ENCODE results near the gene WAS.

WAS gene

DNA sequence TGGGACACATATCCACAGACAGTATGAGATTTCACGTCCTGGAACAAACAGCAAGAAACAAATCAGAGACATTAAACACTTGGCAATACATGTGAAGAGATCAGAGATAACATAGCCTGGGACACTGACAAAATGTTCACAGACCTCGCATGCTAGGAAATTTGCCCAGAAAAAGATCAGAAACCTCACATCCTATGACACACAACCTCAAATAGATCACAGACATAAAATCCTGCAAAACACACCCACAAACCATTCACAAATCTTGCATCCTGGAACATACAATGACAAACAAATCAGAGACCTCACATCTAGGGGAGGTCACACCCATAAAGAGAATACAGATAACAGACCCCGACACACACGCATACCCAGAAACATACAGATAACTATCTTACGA lies 31.0 kb downstream of the WAS start:
- TF ChIP-seq, protein P1, sequence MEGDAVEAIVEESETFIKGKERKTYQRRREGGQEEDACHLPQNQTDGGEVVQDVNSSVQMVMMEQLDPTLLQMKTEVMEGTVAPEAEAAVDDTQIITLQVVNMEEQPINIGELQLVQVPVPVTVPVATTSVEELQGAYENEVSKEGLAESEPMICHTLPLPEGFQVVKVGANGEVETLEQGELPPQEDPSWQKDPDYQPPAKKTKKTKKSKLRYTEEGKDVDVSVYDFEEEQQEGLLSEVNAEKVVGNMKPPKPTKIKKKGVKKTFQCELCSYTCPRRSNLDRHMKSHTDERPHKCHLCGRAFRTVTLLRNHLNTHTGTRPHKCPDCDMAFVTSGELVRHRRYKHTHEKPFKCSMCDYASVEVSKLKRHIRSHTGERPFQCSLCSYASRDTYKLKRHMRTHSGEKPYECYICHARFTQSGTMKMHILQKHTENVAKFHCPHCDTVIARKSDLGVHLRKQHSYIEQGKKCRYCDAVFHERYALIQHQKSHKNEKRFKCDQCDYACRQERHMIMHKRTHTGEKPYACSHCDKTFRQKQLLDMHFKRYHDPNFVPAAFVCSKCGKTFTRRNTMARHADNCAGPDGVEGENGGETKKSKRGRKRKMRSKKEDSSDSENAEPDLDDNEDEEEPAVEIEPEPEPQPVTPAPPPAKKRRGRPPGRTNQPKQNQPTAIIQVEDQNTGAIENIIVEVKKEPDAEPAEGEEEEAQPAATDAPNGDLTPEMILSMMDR (IDR thresholded peaks at IDR 0.05; ENCODE audit: borderline replicate concordance, insufficient read depth, low read depth, low read length): no peak
- H3K4me3 ChIP-seq (ENCODE audit: low read depth, low read length): no peak overlapping the region

DNA sequence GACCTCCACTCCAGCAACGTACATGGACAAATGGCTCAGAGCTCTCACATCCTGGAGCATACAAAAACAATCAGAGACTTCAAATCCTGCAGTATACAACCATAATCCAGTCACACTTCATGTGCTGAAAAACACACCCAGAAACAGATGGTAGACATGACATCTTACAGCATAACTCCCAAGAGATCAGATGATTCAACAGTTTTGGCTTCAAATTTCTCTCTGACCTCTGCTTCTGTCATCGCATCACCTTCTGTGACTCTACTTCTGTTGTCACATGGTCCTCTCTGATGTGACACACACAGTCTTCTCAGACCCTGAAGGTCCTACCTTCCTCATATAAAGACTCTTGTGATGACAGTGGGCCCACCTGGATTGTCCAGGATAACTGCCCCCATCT lies 31.5 kb downstream of the WAS start:
- H3K4me3 ChIP-seq (ENCODE audit: low read depth, low read length): no peak overlapping the region
- TF ChIP-seq, protein P1 (IDR thresholded peaks at IDR 0.05; ENCODE audit: borderline replicate concordance, insufficient read depth, low read depth, low read length): no peak

DNA sequence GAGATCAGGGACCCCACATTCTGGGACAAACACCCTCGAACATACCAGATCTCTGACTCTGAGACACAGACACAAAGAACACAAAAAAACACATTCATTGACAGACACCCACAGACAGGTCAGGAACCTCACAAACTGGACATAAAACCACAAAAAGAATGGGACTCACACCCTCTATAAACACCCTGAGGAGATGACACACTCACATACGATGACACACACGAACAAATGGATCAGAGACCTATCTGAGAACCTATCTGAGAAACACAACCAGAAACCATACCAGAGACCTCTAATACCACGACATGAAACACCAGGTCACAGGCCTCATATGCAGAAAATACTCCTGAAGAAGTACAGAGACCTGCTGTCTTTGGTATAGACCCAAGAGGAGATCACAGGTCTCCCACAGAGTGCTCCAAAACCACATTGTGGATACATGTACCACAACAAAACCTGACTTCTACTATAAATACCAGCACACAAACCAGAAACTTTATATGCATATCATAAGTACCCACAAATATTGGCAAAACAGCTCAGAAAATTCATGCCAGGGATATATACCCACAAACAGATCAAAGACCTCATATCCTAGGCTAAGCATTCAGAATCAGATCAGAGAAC lies 32.4 kb downstream of the WAS start:
- H3K4me3 ChIP-seq (ENCODE audit: low read depth, low read length): no peak overlapping the region
- TF ChIP-seq, protein P1 (IDR thresholded peaks at IDR 0.05; ENCODE audit: borderline replicate concordance, insufficient read depth, low read depth, low read length): no peak

DNA sequence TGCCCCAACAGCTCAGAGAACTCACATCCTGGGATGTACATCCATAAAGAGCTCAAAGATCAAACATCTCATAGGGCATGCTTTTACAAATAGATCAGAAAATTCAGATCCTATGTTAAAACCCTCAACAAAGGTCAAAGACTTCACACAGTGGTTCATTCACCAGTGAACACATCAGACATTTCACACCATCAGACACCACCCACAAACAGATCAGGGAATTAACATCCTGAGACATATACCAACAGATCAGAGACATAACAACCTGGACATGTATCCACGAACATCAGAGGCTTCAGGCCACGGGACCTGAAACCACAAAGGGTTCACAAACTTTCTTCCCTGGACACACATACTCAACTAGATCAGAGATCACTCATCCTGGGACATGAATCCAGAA lies 36.4 kb downstream of the WAS start:
- TF ChIP-seq, protein P1 (IDR thresholded peaks at IDR 0.05; ENCODE audit: borderline replicate concordance, insufficient read depth, low read depth, low read length): no peak
- H3K4me3 ChIP-seq (ENCODE audit: low read depth, low read length): no peak overlapping the region

DNA sequence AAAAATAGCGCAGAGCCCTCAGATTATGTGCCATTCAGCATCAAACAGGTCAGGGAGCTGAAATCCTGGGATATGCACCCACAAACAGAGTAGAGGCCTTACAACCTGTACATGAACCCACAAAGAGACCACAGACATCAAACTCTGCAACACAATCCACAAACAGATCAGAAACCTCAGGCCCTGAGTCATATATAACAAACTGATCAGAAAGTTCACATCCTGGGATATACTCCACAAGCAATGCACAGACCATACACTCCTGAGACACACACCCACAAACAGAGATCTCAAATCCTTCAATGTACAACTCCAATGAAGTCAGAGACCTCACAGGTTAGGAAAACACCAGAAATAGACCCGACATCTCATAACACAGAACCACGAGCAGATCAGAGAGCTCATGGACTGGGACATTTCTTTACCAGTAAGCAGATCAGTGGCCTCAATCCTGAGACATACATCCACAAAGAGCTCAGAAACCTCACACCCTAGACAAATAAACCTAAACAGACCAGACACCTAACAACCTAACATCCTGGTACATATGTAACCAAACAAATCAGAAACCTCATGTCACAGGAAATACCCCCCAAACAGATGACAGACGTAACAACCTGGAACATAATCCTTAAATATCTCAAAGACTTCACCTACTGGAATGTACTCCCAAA lies 37.1 kb downstream of the WAS start:
- TF ChIP-seq, protein P1 (IDR thresholded peaks at IDR 0.05; ENCODE audit: borderline replicate concordance, insufficient read depth, low read depth, low read length): no peak
- no peak overlapping the region for H3K4me3 ChIP-seq (ENCODE audit: low read depth, low read length)

DNA sequence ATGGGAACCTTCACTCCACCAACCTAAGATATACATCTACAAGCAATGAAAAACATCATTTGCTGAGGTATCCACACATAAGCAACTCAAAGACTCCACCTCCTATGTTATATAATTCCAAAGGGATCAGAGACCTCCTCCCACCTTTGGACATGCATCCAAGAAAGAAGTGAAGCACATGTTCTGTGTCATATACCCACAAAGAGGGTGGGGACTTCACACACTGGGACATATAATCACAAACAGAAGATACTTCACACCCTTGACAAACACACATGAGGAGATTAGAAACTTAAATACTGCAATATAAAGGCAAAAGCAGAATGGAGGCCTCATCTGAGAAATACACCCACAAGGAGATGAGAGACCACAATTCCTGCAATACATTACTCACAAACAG lies 38.3 kb downstream of the WAS start:
- TF ChIP-seq, protein P1 (IDR thresholded peaks at IDR 0.05; ENCODE audit: borderline replicate concordance, insufficient read depth, low read depth, low read length): no peak
- H3K4me3 ChIP-seq (ENCODE audit: low read depth, low read length): no peak overlapping the region

DNA sequence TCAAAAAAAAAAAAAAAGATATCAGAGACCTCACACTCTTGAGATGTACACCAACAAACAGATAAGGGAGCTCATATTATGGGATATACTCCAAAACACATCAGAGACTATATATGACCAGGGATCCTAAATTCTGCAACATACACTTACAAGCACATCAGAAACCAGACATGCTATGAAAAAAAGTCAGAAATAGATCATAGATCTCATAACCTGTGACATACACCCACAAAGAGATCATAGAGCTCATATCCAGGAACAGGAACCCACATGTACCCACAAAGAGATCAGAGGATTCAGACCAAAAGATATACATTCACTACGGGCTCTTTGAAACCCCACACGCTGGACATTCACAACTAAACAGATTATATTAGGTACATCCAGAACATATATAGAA lies 43.0 kb downstream of the WAS start:
- TF ChIP-seq, protein P1 (IDR thresholded peaks at IDR 0.05; ENCODE audit: borderline replicate concordance, insufficient read depth, low read depth, low read length): no peak
- no peak overlapping the region for H3K4me3 ChIP-seq (ENCODE audit: low read depth, low read length)

Data from GM12875 (cell line).